HCT116 (cell line): ENCODE measurements around the gene CARMIL1. TPM values are rescaled to one million over a fixed set of nuclear protein-coding genes. Genes with fewer than 3 reads are reported as not detected.

ENCODE experiments used
- ATAC-seq: fragments of 200-7000 bp; cut with Tn5 transposase; 2 replicates; pipeline ENCODE4 v1.9.1; 2020; ENCODE audit warnings: mild to moderate bottlenecking, moderate library complexity
- BruUV-seq: library from RNA; stranded (reverse); fragments of 400-500 nt; replicated peaks from 2 replicates; lab custom pipeline; 2021; lab: Mats Ljungman, UMichigan
- CTCF ChIA-PET: fragments of 300-600 bp; sonication (Branson Sonifier 250); formaldehyde crosslinking; loops from one replicate; lab custom pipeline; 2021; ENCODE audit warnings: antibody characterized with exemption; lab: Charles Lee
- POLR2A ChIA-PET: fragments of 300-600, 350-600 bp; sonication (Branson Sonifier 250); formaldehyde crosslinking; loops from one replicate; lab custom pipeline; 2021; ENCODE audit warnings: antibody characterized with exemption; lab: Charles Lee
- RAD21 ChIA-PET, 2 experiments: fragments of 300-600 bp; sonication (Branson Sonifier 250); formaldehyde crosslinking; loops; one replicate each; lab custom pipeline; 2023; ENCODE audit warnings: low total read pairs in 2 of 2; ENCODE audit not compliant: uncharacterized antibody in 2 of 2, unreplicated experiment in 2 of 2, low non-redundant PET in 1 of 2; lab: Charles Lee
- DNase-seq: peaks from one replicate; pipeline ENCODE4 v3.0.0-alpha.2; 2010; ENCODE audit warnings: low read depth, low spot score
- H2AFZ ChIP-seq: fragments of 200-600 bp; shearing (Covaris generic), sonication (generic); 2 replicates; pipeline ENCODE4 v1.6.1; 2017; ENCODE audit warnings: low read depth, mixed run types, mixed read lengths, antibody characterized with exemption, low read length; ENCODE audit not compliant: poor library complexity, severe bottlenecking
- H3K27ac ChIP-seq: 2 replicates; pipeline ENCODE4 v1.5.1; 2012; ENCODE audit warnings: low read depth, low read length
- H3K27me3 ChIP-seq: fragments of 200-600 bp; sonication (generic); 2 replicates; pipeline ENCODE4 v1.6.1; 2016; ENCODE audit warnings: mixed run types, low read length, mixed read lengths; ENCODE audit not compliant: insufficient read depth
- H3K36me3 ChIP-seq, 2 experiments: fragments of 200-500 bp in 1 of 2; fragments of 200-600 bp in 1 of 2; sonication (Bioruptor generic) in 1 of 2; sonication (generic) in 1 of 2; 2 replicates each; pipeline versions ENCODE4 v1.5.1 to v1.6.1; 2014 to 2016; ENCODE audit warnings: low read length in 2 of 2, inconsistent platforms in 1 of 2, mixed read lengths in 1 of 2, mixed run types in 1 of 2; ENCODE audit not compliant: insufficient read depth in 2 of 2, control insufficient read depth in 1 of 2
- H3K4me1 ChIP-seq, 2 experiments: fragments of 200-600 bp in 1 of 2; sonication (generic) in 1 of 2; 2 replicates each; pipeline versions ENCODE4 v1.5.1 to v1.6.1; 2012 to 2017; ENCODE audit warnings: low read length in 2 of 2, inconsistent platforms in 1 of 2, mild to moderate bottlenecking in 1 of 2, mixed read lengths in 1 of 2, mixed run types in 1 of 2, moderate library complexity in 1 of 2; ENCODE audit not compliant: insufficient read depth in 2 of 2, control insufficient read depth in 1 of 2
- H3K4me2 ChIP-seq: fragments of 200-600 bp; sonication (generic); 2 replicates; pipeline ENCODE4 v1.6.1; 2017; ENCODE audit warnings: mixed run types, low read length, mixed read lengths
- H3K4me3 ChIP-seq, 2 experiments: fragments of 200-600 bp in 1 of 2; sonication (generic) in 1 of 2; replicated peaks in 1 of 2; 2 replicates each; pipeline ENCODE4 v1.5.1; 2011 to 2016; ENCODE audit warnings: low read length in 2 of 2, control low read depth in 1 of 2, low read depth in 1 of 2, mild to moderate bottlenecking in 1 of 2, mixed read lengths in 1 of 2, mixed run types in 1 of 2
- H3K79me2 ChIP-seq: fragments of 200-600 bp; sonication (generic); 2 replicates; pipeline ENCODE4 v1.6.1; 2017; ENCODE audit warnings: mild to moderate bottlenecking, mixed run types, low read length, moderate library complexity, mixed read lengths; ENCODE audit not compliant: insufficient read depth
- H3K9ac ChIP-seq: fragments of 200-600 bp; sonication (generic); 2 replicates; pipeline ENCODE4 v1.6.1; 2016; ENCODE audit warnings: low read length, mixed read lengths
- H3K9me2 ChIP-seq: fragments of 200-600 bp; sonication (generic), shearing (Covaris generic); 2 replicates; pipeline ENCODE4 v1.6.1; 2017; ENCODE audit warnings: mixed run types, mild to moderate bottlenecking, moderate library complexity; ENCODE audit not compliant: insufficient read depth
- H3K9me3 ChIP-seq, 2 experiments: fragments of 200-500 bp in 1 of 2; fragments of 200-600 bp in 1 of 2; sonication (Bioruptor generic) in 1 of 2; sonication (generic) in 1 of 2; 2 replicates each; pipeline ENCODE4 v1.6.1; 2014 to 2017; ENCODE audit warnings: low read length in 2 of 2, mixed read lengths in 2 of 2, inconsistent platforms in 1 of 2, low read depth in 1 of 2, mild to moderate bottlenecking in 1 of 2, mixed run types in 1 of 2, moderate library complexity in 1 of 2; ENCODE audit not compliant: control insufficient read depth in 1 of 2, insufficient read depth in 1 of 2
- H4K20me1 ChIP-seq: fragments of 200-600 bp; sonication (generic), shearing (Covaris generic); 2 replicates; pipeline ENCODE4 v1.6.1; 2017; ENCODE audit warnings: mixed run types, mild to moderate bottlenecking, moderate library complexity; ENCODE audit not compliant: insufficient read depth
- CBX3 ChIP-seq: IDR thresholded peaks from 2 replicates; pipeline ENCODE4 v1.6.1; 2012; ENCODE audit warnings: low read depth
- CEBPB ChIP-seq: IDR thresholded peaks from 2 replicates; pipeline ENCODE4 v1.6.1; 2012; ENCODE audit warnings: low read depth
- EGR1 ChIP-seq: IDR thresholded peaks from 2 replicates; pipeline ENCODE4 v1.6.1; 2012; ENCODE audit warnings: low read depth
- ELF1 ChIP-seq: IDR thresholded peaks from 2 replicates; pipeline ENCODE4 v1.6.1; 2012; ENCODE audit warnings: low read depth, borderline replicate concordance
- EZH2 ChIP-seq: fragments of 200-600 bp; sonication (generic); IDR thresholded peaks from 2 replicates; pipeline ENCODE4 v1.6.1; 2017; ENCODE audit warnings: antibody characterized with exemption, mixed run types
- EZH2phosphoT487 ChIP-seq: fragments of 200-600 bp; IDR thresholded peaks from 2 replicates; pipeline ENCODE4 v1.6.1; 2018; ENCODE audit warnings: antibody characterized with exemption, borderline replicate concordance
- FOSL1 ChIP-seq: IDR thresholded peaks from 2 replicates; pipeline ENCODE4 v1.6.1; 2012; ENCODE audit warnings: low read depth
- JUND ChIP-seq: IDR thresholded peaks from 2 replicates; pipeline ENCODE4 v1.6.1; 2012
- RAD21 ChIP-seq: IDR thresholded peaks from 2 replicates; pipeline ENCODE4 v1.6.1; 2012; ENCODE audit warnings: low read depth, mild to moderate bottlenecking
- SIN3A ChIP-seq: IDR thresholded peaks from 2 replicates; pipeline ENCODE4 v1.6.1; 2012; ENCODE audit warnings: low read depth
- SP1 ChIP-seq: IDR thresholded peaks from 2 replicates; pipeline ENCODE4 v1.6.1; 2012; ENCODE audit warnings: low read depth
- YY1 ChIP-seq: IDR thresholded peaks from 2 replicates; pipeline ENCODE4 v1.6.1; 2011; ENCODE audit warnings: low read length, low read depth, moderate library complexity, mild to moderate bottlenecking; ENCODE audit not compliant: insufficient replicate concordance; ENCODE audit errors: extremely low read depth
- ZNF274 ChIP-seq: fragments of 200-500 bp; sonication (Bioruptor generic); IDR thresholded peaks from 2 replicates; pipeline ENCODE4 v1.6.1; 2014; ENCODE audit warnings: mild to moderate bottlenecking, low read depth, low read length, inconsistent platforms
- intact Hi-C: fragments of 100-400 bp; cut with micrococcal nuclease; formaldehyde crosslinking; loops from 2 replicates; pipeline ENCODE4 v1.10.0; 2022
- total RNA-seq: library from RNA; stranded (reverse); gene quantifications from one replicate; pipeline ENCODE4 v1.2.1, GENCODE V29; 2021; ENCODE audit not compliant: unreplicated experiment
- TF ChIP-seq, protein P1 (sequence below): IDR thresholded peaks from 2 replicates; pipeline ENCODE4 v1.6.1; 2012
- TF ChIP-seq, protein P2 (sequence below): IDR thresholded peaks from 2 replicates; pipeline ENCODE4 v1.6.1; 2011; ENCODE audit warnings: mild to moderate bottlenecking, low read length, moderate library complexity; ENCODE audit not compliant: insufficient replicate concordance; ENCODE audit errors: extremely low read depth
- TF ChIP-seq, protein P3 (sequence below): IDR thresholded peaks from 2 replicates; pipeline ENCODE4 v1.6.1; 2012; ENCODE audit warnings: low read depth

CARMIL1 gene
- total RNA-seq, 1 experiment from 2014 or later: 21.7 TPM

DNA sequence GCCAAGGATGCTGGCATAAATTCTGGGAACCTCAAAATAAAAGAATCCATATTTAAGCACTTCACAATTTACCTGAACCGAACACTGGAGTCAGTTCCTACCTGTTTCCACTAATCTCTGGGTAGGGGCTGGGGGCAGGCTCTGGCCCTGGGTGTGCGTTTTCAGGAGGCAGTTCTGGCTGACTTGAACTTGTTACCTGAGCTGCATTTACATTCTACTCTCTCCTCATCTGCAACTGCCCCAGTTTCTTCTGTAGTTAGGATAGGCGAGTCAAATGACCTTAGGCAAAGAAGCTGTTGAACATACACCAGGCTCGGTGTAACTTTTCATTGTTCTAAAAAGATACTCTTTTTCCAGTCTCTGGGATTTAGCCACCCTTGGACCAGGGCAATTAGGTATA, 13.2 kb downstream of the CARMIL1 start (continued):
- TF ChIP-seq, protein P1, sequence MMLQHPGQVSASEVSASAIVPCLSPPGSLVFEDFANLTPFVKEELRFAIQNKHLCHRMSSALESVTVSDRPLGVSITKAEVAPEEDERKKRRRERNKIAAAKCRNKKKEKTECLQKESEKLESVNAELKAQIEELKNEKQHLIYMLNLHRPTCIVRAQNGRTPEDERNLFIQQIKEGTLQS: no peak
- TF ChIP-seq EGR1 (no peak), CBX3 (no peak), CEBPB (no peak), RAD21 (no peak), EZH2 (no peak)

DNA sequence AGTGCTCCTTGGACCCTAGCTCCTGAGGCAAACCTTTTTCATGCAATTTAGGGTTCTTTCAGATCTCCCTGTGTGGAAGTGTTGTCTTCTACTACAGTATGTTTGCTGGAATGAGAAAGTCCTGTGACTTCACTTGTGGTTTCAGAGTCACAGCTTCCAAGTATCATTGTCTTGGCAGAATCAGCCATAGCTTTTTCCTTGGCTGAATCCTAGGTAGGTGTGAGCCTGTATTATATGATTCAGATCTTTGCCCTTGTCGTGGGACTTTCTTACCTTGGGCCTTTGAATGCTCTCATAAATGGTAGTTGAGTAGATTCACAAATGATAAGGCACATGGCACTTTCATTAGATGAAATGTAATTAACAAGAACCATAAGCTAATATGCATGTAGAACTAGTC, 16.5 kb downstream of the CARMIL1 start:
- RAD21 ChIA-PET: no interaction called here
- POLR2A ChIA-PET: interaction anchor here (1.4 kb wide), 1 partner anchor 16 kb away, joined by 6 read pairs; the partner anchor contains the start of gene CARMIL1
- Histone ChIP-seq H3K79me2 (peaks cover 51% of the 10 kb centered on the region), H4K20me1 (no peaks in the 10 kb centered on the region), H3K4me1 (no peaks in the 10 kb centered on the region), H3K4me3 (no peak overlapping the region), H2AFZ (no peak overlapping the region), H3K27me3 (no peaks in the 10 kb centered on the region), H3K36me3 (no peaks in the 10 kb centered on the region), H3K9me3 (no peaks in the 10 kb centered on the region), H3K9me2 (no peaks in the 10 kb centered on the region), H3K4me2 (no peak overlapping the region), H3K27ac (no peak overlapping the region), H3K9ac (no peak overlapping the region)
- DNase-seq: no peak
- intact Hi-C loops: no loop called here
- CTCF ChIA-PET: no interaction called here
- TF ChIP-seq EZH2 (no peak), FOSL1 (no peak), CBX3 (no peak), CEBPB (no peak), YY1 (no peak), EZH2phosphoT487 (no peak), JUND (no peak), SIN3A (no peak), EGR1 (no peak), ZNF274 (no peak), ELF1 (no peak), SP1 (no peak)
- TF ChIP-seq, protein P2, sequence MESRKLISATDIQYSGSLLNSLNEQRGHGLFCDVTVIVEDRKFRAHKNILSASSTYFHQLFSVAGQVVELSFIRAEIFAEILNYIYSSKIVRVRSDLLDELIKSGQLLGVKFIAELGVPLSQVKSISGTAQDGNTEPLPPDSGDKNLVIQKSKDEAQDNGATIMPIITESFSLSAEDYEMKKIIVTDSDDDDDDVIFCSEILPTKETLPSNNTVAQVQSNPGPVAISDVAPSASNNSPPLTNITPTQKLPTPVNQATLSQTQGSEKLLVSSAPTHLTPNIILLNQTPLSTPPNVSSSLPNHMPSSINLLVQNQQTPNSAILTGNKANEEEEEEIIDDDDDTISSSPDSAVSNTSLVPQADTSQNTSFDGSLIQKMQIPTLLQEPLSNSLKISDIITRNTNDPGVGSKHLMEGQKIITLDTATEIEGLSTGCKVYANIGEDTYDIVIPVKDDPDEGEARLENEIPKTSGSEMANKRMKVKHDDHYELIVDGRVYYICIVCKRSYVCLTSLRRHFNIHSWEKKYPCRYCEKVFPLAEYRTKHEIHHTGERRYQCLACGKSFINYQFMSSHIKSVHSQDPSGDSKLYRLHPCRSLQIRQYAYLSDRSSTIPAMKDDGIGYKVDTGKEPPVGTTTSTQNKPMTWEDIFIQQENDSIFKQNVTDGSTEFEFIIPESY: no peak
- TF ChIP-seq, protein P3, sequence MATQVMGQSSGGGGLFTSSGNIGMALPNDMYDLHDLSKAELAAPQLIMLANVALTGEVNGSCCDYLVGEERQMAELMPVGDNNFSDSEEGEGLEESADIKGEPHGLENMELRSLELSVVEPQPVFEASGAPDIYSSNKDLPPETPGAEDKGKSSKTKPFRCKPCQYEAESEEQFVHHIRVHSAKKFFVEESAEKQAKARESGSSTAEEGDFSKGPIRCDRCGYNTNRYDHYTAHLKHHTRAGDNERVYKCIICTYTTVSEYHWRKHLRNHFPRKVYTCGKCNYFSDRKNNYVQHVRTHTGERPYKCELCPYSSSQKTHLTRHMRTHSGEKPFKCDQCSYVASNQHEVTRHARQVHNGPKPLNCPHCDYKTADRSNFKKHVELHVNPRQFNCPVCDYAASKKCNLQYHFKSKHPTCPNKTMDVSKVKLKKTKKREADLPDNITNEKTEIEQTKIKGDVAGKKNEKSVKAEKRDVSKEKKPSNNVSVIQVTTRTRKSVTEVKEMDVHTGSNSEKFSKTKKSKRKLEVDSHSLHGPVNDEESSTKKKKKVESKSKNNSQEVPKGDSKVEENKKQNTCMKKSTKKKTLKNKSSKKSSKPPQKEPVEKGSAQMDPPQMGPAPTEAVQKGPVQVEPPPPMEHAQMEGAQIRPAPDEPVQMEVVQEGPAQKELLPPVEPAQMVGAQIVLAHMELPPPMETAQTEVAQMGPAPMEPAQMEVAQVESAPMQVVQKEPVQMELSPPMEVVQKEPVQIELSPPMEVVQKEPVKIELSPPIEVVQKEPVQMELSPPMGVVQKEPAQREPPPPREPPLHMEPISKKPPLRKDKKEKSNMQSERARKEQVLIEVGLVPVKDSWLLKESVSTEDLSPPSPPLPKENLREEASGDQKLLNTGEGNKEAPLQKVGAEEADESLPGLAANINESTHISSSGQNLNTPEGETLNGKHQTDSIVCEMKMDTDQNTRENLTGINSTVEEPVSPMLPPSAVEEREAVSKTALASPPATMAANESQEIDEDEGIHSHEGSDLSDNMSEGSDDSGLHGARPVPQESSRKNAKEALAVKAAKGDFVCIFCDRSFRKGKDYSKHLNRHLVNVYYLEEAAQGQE: no peak
- BruUV-seq: no TSS peak
- ATAC-seq: no peak
